ENCODE data around the gene HADHA.

- TF ChIP-seq, protein P1, sequence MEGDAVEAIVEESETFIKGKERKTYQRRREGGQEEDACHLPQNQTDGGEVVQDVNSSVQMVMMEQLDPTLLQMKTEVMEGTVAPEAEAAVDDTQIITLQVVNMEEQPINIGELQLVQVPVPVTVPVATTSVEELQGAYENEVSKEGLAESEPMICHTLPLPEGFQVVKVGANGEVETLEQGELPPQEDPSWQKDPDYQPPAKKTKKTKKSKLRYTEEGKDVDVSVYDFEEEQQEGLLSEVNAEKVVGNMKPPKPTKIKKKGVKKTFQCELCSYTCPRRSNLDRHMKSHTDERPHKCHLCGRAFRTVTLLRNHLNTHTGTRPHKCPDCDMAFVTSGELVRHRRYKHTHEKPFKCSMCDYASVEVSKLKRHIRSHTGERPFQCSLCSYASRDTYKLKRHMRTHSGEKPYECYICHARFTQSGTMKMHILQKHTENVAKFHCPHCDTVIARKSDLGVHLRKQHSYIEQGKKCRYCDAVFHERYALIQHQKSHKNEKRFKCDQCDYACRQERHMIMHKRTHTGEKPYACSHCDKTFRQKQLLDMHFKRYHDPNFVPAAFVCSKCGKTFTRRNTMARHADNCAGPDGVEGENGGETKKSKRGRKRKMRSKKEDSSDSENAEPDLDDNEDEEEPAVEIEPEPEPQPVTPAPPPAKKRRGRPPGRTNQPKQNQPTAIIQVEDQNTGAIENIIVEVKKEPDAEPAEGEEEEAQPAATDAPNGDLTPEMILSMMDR (IDR thresholded peaks at IDR 0.05), result no peak
- TF ChIP-seq POLR2A (IDR thresholded peaks at IDR 0.05), result no peak
These were observed 72.1 kb downstream of the HADHA start for GRCh38 chr2:26172189-26172870.

Measured in heart left ventricle (tissue), 13 donors.